ENCODE measurements around the gene L3MBTL4. TPM values are rescaled to one million over a fixed set of nuclear protein-coding genes. Genes with fewer than 3 reads are reported as not detected.

Gene L3MBTL4
- total RNA-seq, 1 donor from 2014 or later = 0.26 TPM

DNA sequence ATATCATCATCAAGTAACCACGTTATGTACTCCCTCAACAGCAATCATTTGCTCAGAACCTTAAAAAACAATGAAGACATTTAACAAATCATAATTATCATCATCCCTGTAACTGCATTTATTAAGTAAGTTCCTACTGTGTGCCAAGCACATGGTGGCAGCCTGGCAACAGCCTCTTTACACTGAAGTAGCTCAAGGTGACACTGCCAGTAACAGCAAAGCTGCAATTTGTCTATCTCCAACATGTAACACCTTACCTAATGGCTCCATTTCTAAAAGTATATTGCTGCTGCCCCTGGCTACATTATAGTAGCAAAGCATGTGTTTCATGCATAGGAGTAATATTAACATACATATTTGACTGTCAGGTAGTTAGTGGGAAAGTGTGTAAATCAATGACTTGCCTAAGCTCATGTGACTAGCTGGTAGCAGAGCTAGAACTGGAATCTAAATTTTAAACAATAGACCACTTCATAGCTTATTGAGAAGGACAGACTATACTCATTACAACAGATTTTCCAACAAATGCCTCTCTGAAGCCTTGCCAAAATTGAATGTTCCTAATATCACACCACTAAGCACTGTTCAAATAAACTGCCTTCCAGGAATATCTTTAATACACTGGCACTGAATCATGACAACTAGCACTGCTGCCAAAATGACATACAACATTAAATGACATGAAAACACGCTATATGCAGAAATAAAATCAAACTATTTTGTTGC is 86.7 kb downstream of the L3MBTL4 start:
- intact Hi-C loops (cut with micrococcal nuclease) = no loop called here
- Mint-ChIP-seq H3K4me1 (no peaks in the 10 kb centered on the region), H3K36me3 (ENCODE audit: low read depth) (no peaks in the 10 kb centered on the region), H3K9me3 (peaks cover 3% of the 10 kb centered on the region), H3K27ac (no peak overlapping the region), H3K4me3 (no peak overlapping the region), H3K27me3 (no peaks in the 10 kb centered on the region)
- no peak for DNase-seq

GRCh38 chr18:6327485-6327884 is 87.2 kb downstream of the L3MBTL4 start:
- Mint-ChIP-seq H3K36me3 (ENCODE audit: low read depth) (no peaks in the 10 kb centered on the region), H3K4me1 (no peaks in the 10 kb centered on the region), H3K27me3 (no peaks in the 10 kb centered on the region), H3K9me3 (peaks cover 3% of the 10 kb centered on the region), H3K4me3 (no peak overlapping the region), H3K27ac (no peak overlapping the region)
- intact Hi-C loops (cut with micrococcal nuclease) = no loop called here
- no peak for DNase-seq

DNA sequence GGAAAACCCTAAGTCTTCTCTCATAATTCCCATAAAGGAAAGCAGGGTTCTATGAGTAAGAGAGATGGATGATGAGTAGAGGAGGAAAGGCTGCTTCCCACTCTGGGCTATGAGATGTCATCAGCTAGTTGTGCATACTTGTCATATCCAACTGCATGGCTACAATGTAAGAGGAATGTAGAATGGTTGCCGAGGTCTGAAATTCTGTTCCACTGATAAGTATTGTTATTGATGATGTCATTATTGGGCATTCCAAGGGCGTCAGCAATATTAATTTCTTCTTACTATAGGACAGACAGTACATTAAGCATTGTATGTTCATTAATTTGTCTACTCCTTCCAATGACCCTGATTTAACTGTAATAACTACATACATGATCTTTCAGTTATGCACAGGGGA is 88.1 kb downstream of the L3MBTL4 start:
- intact Hi-C loops (cut with micrococcal nuclease) = no loop called here
- Mint-ChIP-seq H3K27me3 (no peaks in the 10 kb centered on the region), H3K9me3 (peaks cover 6% of the 10 kb centered on the region), H3K4me1 (no peaks in the 10 kb centered on the region), H3K36me3 (ENCODE audit: low read depth) (no peaks in the 10 kb centered on the region), H3K4me3 (no peak overlapping the region), H3K27ac (no peak overlapping the region)
- DNase-seq = no peak

GRCh38 chr18:6323319-6323889 is 91.3 kb downstream of the L3MBTL4 start:
- intact Hi-C loops (cut with micrococcal nuclease) = no loop called here
- Mint-ChIP-seq H3K27ac (no peak overlapping the region), H3K27me3 (no peaks in the 10 kb centered on the region), H3K4me1 (no peaks in the 10 kb centered on the region), H3K4me3 (no peak overlapping the region), H3K36me3 (ENCODE audit: low read depth) (no peaks in the 10 kb centered on the region), H3K9me3 (peaks cover 7% of the 10 kb centered on the region)
- DNase-seq = no peak

DNA sequence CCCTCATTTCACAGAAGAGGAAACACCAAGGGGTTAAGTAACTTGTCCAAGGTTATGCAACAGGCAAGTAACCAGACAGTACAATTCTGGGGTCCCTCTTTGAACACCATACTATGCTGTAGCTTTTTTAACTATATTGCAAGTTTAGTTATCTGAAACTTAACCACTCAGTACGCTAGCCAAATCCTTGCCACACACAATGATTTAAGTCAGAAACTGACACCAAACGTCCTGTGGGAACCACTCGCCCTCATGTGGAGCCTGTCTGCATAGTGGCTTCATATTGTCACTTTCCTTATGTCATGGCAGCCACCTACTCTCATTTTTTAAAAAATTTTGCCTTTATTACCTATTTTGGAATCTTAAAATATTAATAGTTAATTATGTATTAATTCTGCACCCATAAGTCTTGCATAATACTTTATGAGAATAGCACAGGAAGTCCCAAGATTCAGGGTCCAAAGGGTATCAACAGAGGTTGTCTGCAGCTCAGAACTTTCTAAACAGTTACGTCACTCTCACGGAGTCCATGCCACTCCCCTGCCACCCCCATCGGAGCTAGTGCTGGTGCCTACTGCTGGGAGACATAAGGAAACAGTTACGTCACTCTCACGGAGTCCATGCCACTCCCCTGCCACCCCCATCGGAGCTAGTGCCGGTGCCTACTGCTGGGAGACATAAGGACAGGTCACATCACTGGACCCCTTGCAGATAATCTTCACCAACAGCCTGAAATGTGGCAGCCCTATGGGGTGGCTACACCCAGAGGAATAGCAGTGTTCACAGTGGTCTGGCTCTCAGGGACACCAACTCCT is 99.0 kb downstream of the L3MBTL4 start:
- Mint-ChIP-seq H3K4me3 (no peak overlapping the region), H3K4me1 (no peaks in the 10 kb centered on the region), H3K27me3 (no peaks in the 10 kb centered on the region), H3K36me3 (ENCODE audit: low read depth) (no peaks in the 10 kb centered on the region), H3K9me3 (peaks cover 3% of the 10 kb centered on the region), H3K27ac (no peak overlapping the region)
- intact Hi-C loops (cut with micrococcal nuclease) = no loop called here
- DNase-seq = no peak

DNA sequence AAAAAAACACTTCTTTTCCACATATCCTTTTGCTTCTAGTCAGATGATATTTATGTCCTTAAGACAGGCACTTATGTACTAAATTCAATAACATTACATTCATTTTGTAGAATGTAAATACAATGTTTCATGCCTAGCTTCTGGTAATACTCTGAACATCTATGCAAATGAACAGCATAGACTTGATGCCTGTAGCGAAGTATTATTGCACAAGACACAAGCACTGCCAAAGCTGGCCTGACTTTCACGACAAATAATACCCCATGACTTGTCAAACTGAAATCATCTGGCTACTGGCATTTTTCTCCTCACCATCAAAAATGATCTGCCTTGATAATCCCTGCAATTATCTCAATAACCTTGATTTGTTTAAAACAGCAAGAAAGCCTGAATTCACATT is 101.3 kb downstream of the L3MBTL4 start:
- H3K9me3 Mint-ChIP-seq = no peaks in the 10 kb centered on the region
- no peaks in the 10 kb centered on the region for H3K4me1 Mint-ChIP-seq
- no peak overlapping the region for H3K27ac Mint-ChIP-seq

DNA sequence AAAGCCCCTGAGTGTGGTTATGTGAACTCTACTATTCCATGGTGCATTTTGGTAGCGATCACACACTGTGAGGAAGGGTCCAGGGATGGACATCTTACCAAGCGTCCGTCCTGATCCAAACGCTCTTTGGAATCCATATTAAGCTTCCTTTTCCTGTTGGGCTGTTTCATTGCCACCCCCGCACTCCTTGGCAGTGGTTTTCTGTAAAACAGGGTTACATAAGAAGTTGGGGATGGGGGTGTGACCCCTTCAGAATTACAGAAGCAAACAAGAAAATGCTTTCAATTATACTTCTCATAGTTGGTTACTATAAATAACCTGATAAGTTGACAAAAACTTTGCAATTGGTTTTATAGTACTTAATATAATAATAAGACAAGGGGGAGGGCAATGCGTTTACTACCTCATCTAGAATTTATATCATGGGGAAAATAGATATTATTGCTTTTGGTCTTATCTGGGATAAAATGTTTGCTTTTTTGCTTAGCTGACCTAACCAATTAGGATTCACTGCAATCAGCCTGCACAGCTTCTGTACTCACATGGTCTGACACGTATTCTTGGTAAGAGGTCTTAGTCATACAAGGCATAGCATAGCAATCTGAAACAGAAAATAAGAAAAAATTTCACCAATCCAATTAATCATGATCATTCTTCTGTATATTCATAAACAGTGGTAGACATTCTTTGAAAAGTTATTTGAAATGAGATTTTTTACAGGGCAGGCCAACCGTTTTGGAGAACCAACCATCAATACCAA is 103.1 kb downstream of the L3MBTL4 start:
- no peak overlapping the region for H3K4me3 Mint-ChIP-seq
- no peaks in the 10 kb centered on the region for H3K9me3 Mint-ChIP-seq
- no peak for DNase-seq
- intact Hi-C loops (cut with micrococcal nuclease) = no loop called here
- H3K36me3 Mint-ChIP-seq (ENCODE audit: low read depth) = no peaks in the 10 kb centered on the region
- no peaks in the 10 kb centered on the region for H3K27me3 Mint-ChIP-seq
- no peaks in the 10 kb centered on the region for H3K4me1 Mint-ChIP-seq
- H3K27ac Mint-ChIP-seq = no peak overlapping the region

More for the DNA sequence above, 101.3 kb downstream of the L3MBTL4 start:
- Mint-ChIP-seq H3K27me3 (no peaks in the 10 kb centered on the region), H3K4me3 (no peak overlapping the region), H3K36me3 (ENCODE audit: low read depth) (no peaks in the 10 kb centered on the region)
- intact Hi-C loops (cut with micrococcal nuclease) = no loop called here
- no peak for DNase-seq

- H3K27me3 Mint-ChIP-seq = no peaks in the 10 kb centered on the region
- no peak overlapping the region for H3K4me3 Mint-ChIP-seq
- H3K36me3 Mint-ChIP-seq (ENCODE audit: low read depth) = no peaks in the 10 kb centered on the region
- H3K9me3 Mint-ChIP-seq = no peaks in the 10 kb centered on the region
- no peak for DNase-seq
- no peaks in the 10 kb centered on the region for H3K4me1 Mint-ChIP-seq
- intact Hi-C loops (cut with micrococcal nuclease) = no loop called here
- no peak overlapping the region for H3K27ac Mint-ChIP-seq
These were observed 104.0 kb downstream of the L3MBTL4 start for GRCh38 chr18:6310714-6311113.

DNA sequence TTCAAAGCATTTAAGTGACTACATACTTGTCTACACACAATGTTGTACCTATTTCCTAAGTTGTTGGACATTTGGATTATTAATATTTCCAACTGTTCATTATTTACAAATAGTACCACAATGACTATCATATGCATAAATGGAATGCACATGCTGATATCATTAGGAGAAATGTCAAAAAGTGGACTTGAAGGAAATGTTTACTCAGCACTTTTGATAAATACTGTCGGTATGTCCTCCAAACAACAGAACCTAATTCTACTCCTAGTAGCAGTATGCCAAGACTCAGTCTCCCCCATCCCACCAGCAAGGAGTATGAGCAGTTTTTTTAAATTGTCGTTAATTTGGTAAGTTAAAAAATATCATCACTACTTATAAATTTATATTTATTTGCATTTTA is 116.8 kb downstream of the L3MBTL4 start:
- no peak overlapping the region for H3K27ac Mint-ChIP-seq
- DNase-seq = no peak
- no peaks in the 10 kb centered on the region for H3K9me3 Mint-ChIP-seq
- H3K36me3 Mint-ChIP-seq (ENCODE audit: low read depth) = no peaks in the 10 kb centered on the region
- peaks cover 6% of the 10 kb centered on the region for H3K4me1 Mint-ChIP-seq
- intact Hi-C loops (cut with micrococcal nuclease) = no loop called here
- H3K27me3 Mint-ChIP-seq = no peaks in the 10 kb centered on the region
- H3K4me3 Mint-ChIP-seq = no peak overlapping the region

GRCh38 chr18:6294148-6294784 is 120.4 kb downstream of the L3MBTL4 start:
- no peaks in the 10 kb centered on the region for H3K36me3 Mint-ChIP-seq (ENCODE audit: low read depth)

DNA sequence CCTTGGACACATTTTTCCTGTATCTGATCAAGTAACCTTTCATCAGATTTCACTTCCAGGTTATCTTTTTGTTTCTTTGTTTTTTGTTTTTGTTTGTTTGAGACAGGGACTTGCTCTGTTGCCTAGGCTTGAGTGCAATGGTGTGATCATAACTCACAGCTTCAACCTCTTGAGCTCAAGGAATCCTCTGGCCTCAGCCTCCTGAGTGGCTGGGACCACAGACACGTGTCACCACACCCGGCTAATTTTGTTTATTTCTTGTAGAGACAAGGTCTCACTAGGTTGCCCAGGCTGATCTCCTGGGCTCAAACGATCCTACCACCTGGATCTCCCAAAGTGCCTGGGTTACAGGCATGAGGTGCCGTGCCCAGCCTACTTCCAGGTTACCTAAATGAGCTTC is 124.9 kb downstream of the L3MBTL4 start:
- H3K36me3 Mint-ChIP-seq (ENCODE audit: low read depth) = no peaks in the 10 kb centered on the region
- no peaks in the 10 kb centered on the region for H3K27me3 Mint-ChIP-seq
- intact Hi-C loops (cut with micrococcal nuclease) = no loop called here
- no peak for DNase-seq
- peaks cover 3% of the 10 kb centered on the region for H3K9me3 Mint-ChIP-seq
- H3K4me1 Mint-ChIP-seq = peaks cover 6% of the 10 kb centered on the region
- no peak overlapping the region for H3K27ac Mint-ChIP-seq
- no peak overlapping the region for H3K4me3 Mint-ChIP-seq

More at GRCh38 chr18:6294148-6294784, 120.4 kb downstream of the L3MBTL4 start:
- H3K9me3 Mint-ChIP-seq = peaks cover 3% of the 10 kb centered on the region
- H3K27me3 Mint-ChIP-seq = no peaks in the 10 kb centered on the region
- H3K4me1 Mint-ChIP-seq = peaks cover 6% of the 10 kb centered on the region
- intact Hi-C loops (cut with micrococcal nuclease) = no loop called here
- H3K27ac Mint-ChIP-seq = no peak overlapping the region
- no peak overlapping the region for H3K4me3 Mint-ChIP-seq
- peak; percentile 58 for DNase-seq

DNA sequence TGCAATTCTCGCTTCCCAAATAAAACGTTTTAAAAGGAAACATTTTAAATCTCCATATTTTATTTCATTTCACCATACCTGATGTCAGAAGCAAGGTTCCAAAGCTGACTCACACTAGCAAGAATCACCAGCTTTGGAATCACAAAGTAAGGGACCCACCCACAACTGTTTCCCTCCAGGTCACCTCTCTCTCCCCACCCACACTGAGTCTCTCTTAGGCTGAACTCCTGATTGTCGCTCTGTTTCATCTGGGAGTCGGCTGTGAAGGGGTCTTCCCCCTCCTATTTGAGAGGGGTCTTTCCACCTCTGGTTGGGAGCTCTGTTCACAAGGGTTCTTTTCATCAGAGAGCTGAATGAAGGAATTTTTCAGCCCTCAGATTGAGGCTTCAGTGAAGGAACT is 128.1 kb downstream of the L3MBTL4 start:
- no peak overlapping the region for H3K4me3 Mint-ChIP-seq

DNA sequence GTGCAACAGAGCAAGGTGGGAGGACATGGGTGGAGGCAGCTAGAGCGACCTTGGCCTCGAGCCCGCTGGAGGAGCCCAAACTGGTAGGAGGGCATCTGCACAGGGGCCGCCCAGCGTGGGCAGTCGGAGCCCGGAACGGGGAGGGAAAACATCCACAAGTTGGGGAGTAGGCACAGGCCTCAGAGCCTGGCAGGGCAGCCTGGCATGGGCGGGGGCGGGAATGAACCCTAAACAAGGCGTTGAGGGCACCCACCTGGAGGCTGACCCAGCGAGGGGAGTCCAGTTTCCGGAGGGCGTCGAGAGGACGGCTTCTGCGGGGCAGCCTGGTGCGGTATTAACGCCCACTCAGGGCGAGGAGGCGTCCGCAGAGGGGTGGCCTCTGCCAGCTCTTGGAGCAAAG is 129.9 kb downstream of the L3MBTL4 start:
- no peak overlapping the region for H3K27ac Mint-ChIP-seq
- DNase-seq = peak; percentile 30
- H3K36me3 Mint-ChIP-seq (ENCODE audit: low read depth) = no peaks in the 10 kb centered on the region
- no peaks in the 10 kb centered on the region for H3K9me3 Mint-ChIP-seq
- no peaks in the 10 kb centered on the region for H3K4me1 Mint-ChIP-seq
- H3K27me3 Mint-ChIP-seq = no peaks in the 10 kb centered on the region
- no peak overlapping the region for H3K4me3 Mint-ChIP-seq
- intact Hi-C loops (cut with micrococcal nuclease) = no loop called here

More for the DNA sequence above, 128.1 kb downstream of the L3MBTL4 start:
- intact Hi-C loops (cut with micrococcal nuclease) = no loop called here
- Mint-ChIP-seq H3K27ac (no peak overlapping the region), H3K4me1 (no peaks in the 10 kb centered on the region), H3K27me3 (no peaks in the 10 kb centered on the region), H3K36me3 (ENCODE audit: low read depth) (no peaks in the 10 kb centered on the region), H3K9me3 (peaks cover 1% of the 10 kb centered on the region)
- DNase-seq = peak; percentile 46

Data from activated CD4-positive, alpha-beta T cell treated with anti-CD3 and anti-CD28 coated beads, Interleukin-2, amount 10 ng/mL, durations not matched to agents 24 days and 14 days (primary cell).